H9 (cell line): ENCODE results near the gene CRABP2. TPM values are rescaled to one million over a fixed set of nuclear protein-coding genes. Genes with fewer than 3 reads are reported as not detected.

ENCODE experiments used
- DNase-seq: peaks from one replicate; pipeline ENCODE4 v3.0.0-alpha.2; 2017
- H2AFZ ChIP-seq: one replicate; pipeline ENCODE4 v1.6.1; 2013; ENCODE audit warnings: mild to moderate bottlenecking, low read length, control low read depth, moderate library complexity
- H2AK5ac ChIP-seq: 2 replicates; pipeline ENCODE4 v1.6.1; 2013; ENCODE audit warnings: low read length, control low read depth, mixed read lengths; ENCODE audit not compliant: insufficient read length
- H2BK120ac ChIP-seq: one replicate; pipeline ENCODE4 v1.6.1; 2013; ENCODE audit warnings: low read depth, mild to moderate bottlenecking, low read length, control low read depth, inconsistent platforms; ENCODE audit not compliant: poor library complexity, severe bottlenecking
- H2BK12ac ChIP-seq: 2 replicates; pipeline ENCODE4 v1.6.1; 2013; ENCODE audit warnings: low read length, control low read depth, mixed read lengths, low read depth; ENCODE audit not compliant: insufficient read length
- H2BK15ac ChIP-seq: 2 replicates; pipeline ENCODE4 v1.6.1; 2013; ENCODE audit warnings: low read depth, low read length, control low read depth
- H2BK20ac ChIP-seq: one replicate; pipeline ENCODE4 v1.6.1; 2013; ENCODE audit warnings: low read depth, mild to moderate bottlenecking, low read length, control low read depth, inconsistent platforms; ENCODE audit not compliant: poor library complexity, severe bottlenecking
- H2BK5ac ChIP-seq: 2 replicates; pipeline ENCODE4 v1.6.1; 2013; ENCODE audit warnings: low read length, control low read depth, mixed read lengths; ENCODE audit not compliant: insufficient read length
- H3K14ac ChIP-seq: 2 replicates; pipeline ENCODE4 v1.6.1; 2013; ENCODE audit warnings: low read length, control low read depth; ENCODE audit not compliant: insufficient read depth
- H3K18ac ChIP-seq: 2 replicates; pipeline ENCODE4 v1.6.1; 2013; ENCODE audit warnings: low read depth, mild to moderate bottlenecking, mixed read lengths, low read length, control low read depth; ENCODE audit not compliant: insufficient read length
- H3K23ac ChIP-seq: 2 replicates; pipeline ENCODE4 v1.6.1; 2013; ENCODE audit warnings: low read length, control low read depth, mixed read lengths, low read depth; ENCODE audit not compliant: insufficient read length
- H3K23me2 ChIP-seq: 2 replicates; pipeline ENCODE4 v1.6.1; 2013; ENCODE audit warnings: low read depth, mild to moderate bottlenecking, mixed read lengths, low read length, control low read depth; ENCODE audit not compliant: insufficient read length, poor library complexity, severe bottlenecking
- H3K27ac ChIP-seq: 2 replicates; pipeline ENCODE4 v1.5.1; 2013; ENCODE audit warnings: low read length, control low read depth, mixed read lengths, low read depth; ENCODE audit not compliant: insufficient read length
- H3K27me3 ChIP-seq: 2 replicates; pipeline ENCODE4 v1.6.1; 2013; ENCODE audit warnings: low read length, control low read depth, inconsistent platforms; ENCODE audit not compliant: insufficient read depth
- H3K4ac ChIP-seq: 2 replicates; pipeline ENCODE4 v1.6.1; 2013; ENCODE audit warnings: low read depth, mild to moderate bottlenecking, control low read depth, inconsistent platforms, low read length, moderate library complexity
- H3K4me1 ChIP-seq: 2 replicates; pipeline ENCODE4 v1.6.1; 2013; ENCODE audit warnings: low read length, control low read depth, inconsistent platforms; ENCODE audit not compliant: insufficient read depth
- H3K4me2 ChIP-seq: 2 replicates; pipeline ENCODE4 v1.6.1; 2013; ENCODE audit warnings: low read length, control low read depth, mixed read lengths; ENCODE audit not compliant: insufficient read length, insufficient read depth
- H3K56ac ChIP-seq: 2 replicates; pipeline ENCODE4 v1.6.1; 2013; ENCODE audit warnings: low read depth, mild to moderate bottlenecking, mixed read lengths, low read length, control low read depth; ENCODE audit not compliant: insufficient read length
- H3K79me1 ChIP-seq: 2 replicates; pipeline ENCODE4 v1.6.1; 2013; ENCODE audit warnings: low read depth, mild to moderate bottlenecking, moderate library complexity, low read length, control low read depth, inconsistent platforms; ENCODE audit not compliant: insufficient read depth, poor library complexity, severe bottlenecking
- H3K79me2 ChIP-seq: 2 replicates; pipeline ENCODE4 v1.6.1; 2013; ENCODE audit warnings: low read length, control low read depth, inconsistent platforms; ENCODE audit not compliant: insufficient read depth
- H3K9ac ChIP-seq: 2 replicates; pipeline ENCODE4 v1.6.1; 2013; ENCODE audit warnings: low read length, control low read depth, mixed read lengths; ENCODE audit not compliant: insufficient read length; ENCODE audit errors: extremely low read depth
- H3K9me3 ChIP-seq: one replicate; pipeline ENCODE4 v1.6.1; 2013; ENCODE audit warnings: low read depth, low read length, inconsistent platforms; ENCODE audit not compliant: control insufficient read depth
- H3T11ph ChIP-seq: one replicate; pipeline ENCODE4 v1.6.1; 2013; ENCODE audit warnings: mild to moderate bottlenecking, low read length, control low read depth, inconsistent platforms
- H4K20me1 ChIP-seq: one replicate; pipeline ENCODE4 v1.6.1; 2013; ENCODE audit not compliant: control insufficient read depth, insufficient read length, insufficient read depth
- H4K5ac ChIP-seq: 2 replicates; pipeline ENCODE4 v1.6.1; 2013; ENCODE audit warnings: low read depth, mild to moderate bottlenecking, mixed read lengths, low read length, control low read depth; ENCODE audit not compliant: insufficient read length
- H4K8ac ChIP-seq: replicated peaks from 2 replicates; pipeline ENCODE4 v1.6.1; 2013; ENCODE audit warnings: low read length, control low read depth, mixed read lengths, low read depth; ENCODE audit not compliant: insufficient read length
- H4K91ac ChIP-seq: 2 replicates; pipeline ENCODE4 v1.6.1; 2013; ENCODE audit warnings: low read depth, mild to moderate bottlenecking, moderate library complexity, mixed read lengths, low read length, control low read depth; ENCODE audit not compliant: insufficient read length
- H3K27ac Mint-ChIP-seq, 3 experiments: 2 replicates in 2 of 3; 3 replicates in 1 of 3; pipeline ENCODE4 v1.8.0; 2020 to 2021; ENCODE audit warnings: mixed read lengths in 3 of 3, mild to moderate bottlenecking in 1 of 3, moderate library complexity in 1 of 3
- H3K27me3 Mint-ChIP-seq: 2 replicates; pipeline ENCODE4 v1.8.0; 2021; ENCODE audit warnings: low read depth, mild to moderate bottlenecking, moderate library complexity, mixed read lengths
- H3K36me3 Mint-ChIP-seq, 3 experiments: 2 replicates in 2 of 3; 3 replicates in 1 of 3; pipeline ENCODE4 v1.8.0; 2020 to 2021; ENCODE audit warnings: low read depth in 3 of 3, mixed read lengths in 3 of 3; ENCODE audit not compliant: insufficient read depth in 1 of 3
- H3K4me1 Mint-ChIP-seq, 2 experiments: 2 replicates each; pipeline ENCODE4 v1.8.0; 2020; ENCODE audit warnings: mixed read lengths in 2 of 2
- H3K4me3 Mint-ChIP-seq, 2 experiments: 2 replicates in 1 of 2; 3 replicates in 1 of 2; pipeline ENCODE4 v1.8.0; 2020 to 2021; ENCODE audit warnings: mild to moderate bottlenecking in 2 of 2, mixed read lengths in 2 of 2, moderate library complexity in 1 of 2
- H3K9me3 Mint-ChIP-seq, 2 experiments: 2 replicates in 1 of 2; 3 replicates in 1 of 2; pipeline ENCODE4 v1.8.0; 2020; ENCODE audit warnings: mild to moderate bottlenecking in 2 of 2, mixed read lengths in 2 of 2, moderate library complexity in 1 of 2
- CTCF ChIP-seq: fragments of 200-600 bp; sonication (generic); conservative IDR thresholded peaks from 3 replicates; pipeline ENCODE4 v1.8.0; 2021; ENCODE audit warnings: antibody characterized with exemption, mild to moderate bottlenecking
- WGBS: extraction: QIAGEN DNeasy Blood & Tissue Kit; methylation state at CpG from one replicate; pipeline ENCODE4 v1.1.7; 2013; ENCODE audit warnings: missing lambda C conversion rate, low lambda C conversion rate, mixed read lengths; ENCODE audit not compliant: insufficient read length; ENCODE audit errors: extremely low coverage; 5-methylcytosine and 5-hydroxymethylcytosine counted together
- total RNA-seq: library from RNA; stranded (reverse); gene quantifications from 2 replicates; pipeline ENCODE4 v1.2.1, GENCODE V29; 2021

CRABP2 gene
- total RNA-seq, 1 experiment from 2014 or later, result 184 TPM

DNA sequence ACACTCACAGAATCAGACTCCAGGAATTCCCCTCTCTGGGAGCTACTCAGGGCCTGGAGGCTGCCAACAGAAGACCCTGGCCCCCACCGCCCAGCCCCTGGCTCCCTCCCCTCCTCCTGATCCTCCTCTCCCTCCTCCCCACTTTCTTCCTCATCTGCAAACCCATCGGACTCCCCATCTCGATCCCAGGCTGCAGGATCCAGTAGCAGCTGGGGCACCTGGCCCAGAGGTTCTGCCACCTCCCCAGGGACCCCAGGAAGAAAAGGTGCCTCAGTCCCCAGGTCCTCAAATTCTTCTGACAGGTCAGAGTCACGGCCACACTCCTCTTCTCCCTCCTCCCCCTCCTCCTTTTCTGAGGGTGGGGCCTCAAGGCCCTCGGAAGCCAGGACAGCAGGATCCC, 35.6 kb downstream of the CRABP2 start:
- H3K9me3 ChIP-seq, result no peaks in the 10 kb centered on the region
- no peak overlapping the region for H2AK5ac ChIP-seq
- WGBS, result no CpG with 5 or more reads among the region's 5 CpGs
- H3T11ph ChIP-seq, result no peak overlapping the region
- peaks cover 30 to 38% (median 30%) of the 10 kb centered on the region in 3 experiments for H3K36me3 Mint-ChIP-seq
- H3K56ac ChIP-seq, result no peak overlapping the region
- no peak overlapping the region for H2BK120ac ChIP-seq
- peaks cover under 1% of the 10 kb centered on the region; the same call in 1 of the 2 replicates for H3K79me2 ChIP-seq
- no peak overlapping the region for H4K91ac ChIP-seq
- no peak overlapping the region for H3K9ac ChIP-seq
- peaks cover 5% of the 10 kb centered on the region; the same call in 1 of the 2 replicates for H3K27me3 Mint-ChIP-seq
- no peak for TF ChIP-seq CTCF
- no peak overlapping the region for H2BK20ac ChIP-seq
- no peak overlapping the region for H3K4ac ChIP-seq
- no peaks in the 10 kb centered on the region for H3K27me3 ChIP-seq
- DNase-seq, result no peak
- H3K4me3 Mint-ChIP-seq, result no peak overlapping the region
- H3K4me1 ChIP-seq, result peaks cover 26% of the 10 kb centered on the region; the same call in 1 of the 2 replicates
- no peak overlapping the region for H3K4me2 ChIP-seq
- no peak overlapping the region for H3K18ac ChIP-seq
- peaks cover 2 to 3% of the 10 kb centered on the region in 2 experiments; a peak in 3 of 5 replicates for H3K9me3 Mint-ChIP-seq
- peaks cover 8% of the 10 kb centered on the region for H3K79me1 ChIP-seq
- H4K20me1 ChIP-seq, result no peaks in the 10 kb centered on the region
- no peak overlapping the region for H2BK12ac ChIP-seq
- H3K27ac ChIP-seq, result no peak overlapping the region
- H3K23me2 ChIP-seq, result no peaks in the 10 kb centered on the region
- no peak overlapping the region for H4K8ac ChIP-seq
- no peak overlapping the region for H2AFZ ChIP-seq
- H3K27ac Mint-ChIP-seq, result peak overlapping the region; percentile 79 to 93 (median 85); a peak in 5 of 7 replicates
- peaks cover 83 to 95% of the 10 kb centered on the region in 2 experiments for H3K4me1 Mint-ChIP-seq
- H3K14ac ChIP-seq, result no peak overlapping the region
- H3K23ac ChIP-seq, result no peak overlapping the region
- no peak overlapping the region for H4K5ac ChIP-seq
- H2BK15ac ChIP-seq, result no peak overlapping the region
- H2BK5ac ChIP-seq, result no peak overlapping the region
